Ammon's horn (tissue), 1 donor: ENCODE data around the gene FGL2.
"Not testable (repeated sequence)": the region's sequence is repeated elsewhere in the genome, so short reads cannot be mapped to it uniquely, and the experiment has no call there.

Source experiments
- DNase-seq: peaks from one replicate; pipeline ENCODE4 v3.0.0-alpha.2; 2016; ENCODE audit warnings: low spot score

The FGL2 gene

DNA sequence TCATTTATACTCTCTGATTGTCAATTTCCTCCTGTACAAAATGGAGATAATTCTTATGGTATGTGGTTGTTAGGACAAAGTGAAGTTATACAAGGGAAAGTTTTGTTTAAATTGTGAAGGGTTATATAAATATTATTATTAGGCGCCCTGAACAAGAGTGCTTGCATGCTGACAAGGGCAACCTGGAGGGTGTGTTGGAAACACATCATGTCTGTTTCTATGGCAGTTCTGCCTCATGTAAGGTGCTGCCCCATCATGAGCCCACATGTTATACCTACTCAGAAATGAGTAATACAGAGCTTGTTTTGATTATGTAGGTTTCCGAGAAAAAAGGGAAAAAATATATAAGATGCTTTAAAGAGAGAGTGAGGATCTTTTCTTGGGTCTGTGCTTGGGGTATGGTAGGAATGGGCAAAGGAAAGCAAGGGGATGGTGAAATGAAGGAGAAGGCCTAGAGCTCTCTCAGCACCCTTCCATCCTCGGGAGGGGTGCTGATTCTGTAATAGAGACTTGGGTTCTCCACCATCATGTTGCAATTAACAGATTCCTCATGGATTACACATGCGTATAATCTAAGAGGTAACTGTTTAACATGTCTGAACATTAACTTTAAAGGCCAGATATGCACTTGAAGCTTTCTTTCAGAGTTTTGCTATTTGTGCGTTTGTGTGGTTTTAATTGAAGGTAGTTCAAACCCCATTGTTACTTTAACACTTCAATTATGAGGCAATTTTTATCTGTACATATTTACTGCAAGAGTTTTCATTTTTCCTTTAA is 43.8 kb downstream of the FGL2 start:
- not testable (repeated sequence) for DNase-seq

DNA sequence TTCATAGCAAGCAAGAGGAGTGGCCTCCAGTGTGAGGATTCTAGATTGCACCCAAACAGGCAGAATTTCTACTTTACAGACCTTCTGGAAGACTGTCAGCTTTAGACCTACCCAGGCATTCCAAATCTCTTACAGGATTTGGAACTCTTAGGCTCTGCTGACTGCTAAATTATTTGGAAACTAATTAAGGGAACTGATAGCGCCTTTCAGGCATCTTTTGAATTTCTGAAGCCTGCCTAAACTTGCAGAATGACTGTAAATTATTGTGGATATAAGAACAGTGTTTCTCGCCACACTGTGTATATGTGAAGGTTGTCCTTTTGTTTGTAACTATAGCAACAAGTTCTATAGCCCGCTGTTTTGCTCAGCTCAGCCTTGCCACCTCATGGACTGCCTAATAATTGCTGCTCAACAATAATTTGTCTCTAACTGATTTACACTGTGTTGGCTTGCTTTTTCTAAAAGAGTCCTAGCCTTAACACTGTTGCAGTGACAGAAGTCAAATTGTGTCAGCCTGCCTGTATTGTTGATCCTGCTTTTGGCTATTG is 44.6 kb downstream of the FGL2 start:
- not testable (repeated sequence) for DNase-seq

DNA sequence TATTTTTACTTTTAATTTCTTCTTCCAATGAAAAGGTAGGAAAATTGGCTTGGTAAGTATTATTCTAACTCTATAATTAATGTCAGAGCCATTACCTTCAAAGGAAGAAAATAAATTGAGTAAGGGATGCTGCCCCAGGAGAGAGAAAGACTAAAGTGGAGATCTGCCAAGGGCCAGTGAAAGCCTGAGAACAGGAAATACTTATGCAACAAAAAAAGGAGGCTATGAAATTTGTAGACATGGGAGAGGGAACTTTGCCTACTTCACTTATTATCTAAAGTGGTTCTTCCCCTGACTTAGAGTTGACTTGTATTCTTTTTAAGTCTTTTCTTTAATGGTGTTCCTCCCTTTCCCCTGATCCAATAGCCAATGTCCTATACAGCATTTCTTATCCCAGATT is 47.4 kb downstream of the FGL2 start:
- not testable (repeated sequence) for DNase-seq
